K562 (cell line): Measurements from ENCODE around the gene TERC. TPM values are rescaled to one million over a fixed set of nuclear protein-coding genes. Genes with fewer than 3 reads are reported as not detected.

ENCODE experiments used
- ARHGAP35 ChIP-seq: fragments of 450-650 bp; IDR thresholded peaks from 2 replicates; pipeline ENCODE4 v1.6.1; 2018; ENCODE audit not compliant: partially characterized antibody
- E2F6 ChIP-seq, 2 experiments: IDR thresholded peaks; 2 replicates each; pipeline ENCODE4 v1.6.1; 2011; ENCODE audit warnings: borderline replicate concordance in 1 of 2, control low read depth in 1 of 2, low read depth in 1 of 2, low read length in 1 of 2, mild to moderate bottlenecking in 1 of 2, mixed read lengths in 1 of 2, moderate library complexity in 1 of 2; ENCODE audit not compliant: insufficient read depth in 1 of 2, insufficient read length in 1 of 2, poor library complexity in 1 of 2, severe bottlenecking in 1 of 2; ENCODE audit errors: extremely low read depth in 1 of 2
- HSF4 ChIP-seq: fragments of 250-450 bp; sonication (Bioruptor Pico); IDR thresholded peaks from 2 replicates; pipeline ENCODE4 v2.1.2; 2022; ENCODE audit warnings: mild to moderate bottlenecking, moderate library complexity, borderline replicate concordance
- IFI16 ChIP-seq: fragments of 250-450 bp; sonication (Bioruptor Pico); IDR thresholded peaks from 2 replicates; pipeline ENCODE4 v2.1.2; 2022; ENCODE audit warnings: mild to moderate bottlenecking, inconsistent platforms
- JUND ChIP-seq, 2 experiments: IDR thresholded peaks; 2 replicates in 1 of 2; 3 replicates in 1 of 2; pipeline ENCODE4 v1.6.1; 2011; ENCODE audit warnings: borderline replicate concordance in 2 of 2, low read depth in 2 of 2, low read length in 2 of 2, improper control_type of control experiment in 1 of 2, missing biosample characterization in 1 of 2, missing genetic modification characterization in 1 of 2, missing genetic modification reagents in 1 of 2
- KAT2B ChIP-seq: IDR thresholded peaks from one replicate; pipeline ENCODE4 v1.6.1; 2012; ENCODE audit warnings: low read depth, mild to moderate bottlenecking, control low read depth, inconsistent platforms, low read length, moderate library complexity
- MCM3 ChIP-seq: fragments of 450-650 bp; IDR thresholded peaks from 2 replicates; pipeline ENCODE4 v1.6.1; 2016
- MTA3 ChIP-seq: fragments of 450-650 bp; formaldehyde crosslinking; IDR thresholded peaks from 2 replicates; pipeline ENCODE4 v1.6.1; 2017; ENCODE audit warnings: mild to moderate bottlenecking, borderline replicate concordance
- MTF1 ChIP-seq: fragments of 250-450 bp; sonication (Bioruptor Pico); IDR thresholded peaks from 2 replicates; pipeline ENCODE4 v1.9.0; 2021; ENCODE audit warnings: moderate library complexity, mild to moderate bottlenecking, inconsistent platforms, borderline replicate concordance
- PTBP1 ChIP-seq: fragments of 200-400 bp; formaldehyde crosslinking; IDR thresholded peaks from 2 replicates; pipeline ENCODE4 v1.6.1; 2017; ENCODE audit warnings: low read depth, low read length
- RB1 ChIP-seq: fragments of 450-650 bp; IDR thresholded peaks from 2 replicates; pipeline ENCODE4 v1.6.1; 2017; ENCODE audit warnings: low read depth, mild to moderate bottlenecking
- RBM25 ChIP-seq: fragments of 200-400 bp; formaldehyde crosslinking; IDR thresholded peaks from 2 replicates; pipeline ENCODE4 v1.6.1; 2018; ENCODE audit warnings: low read length, low read depth, moderate library complexity; ENCODE audit not compliant: severe bottlenecking
- RUNX1 ChIP-seq: sonication (generic); IDR thresholded peaks from 2 replicates; pipeline ENCODE4 v1.6.1; 2016; ENCODE audit warnings: antibody characterized with exemption, low read depth
- TFE3 ChIP-seq: fragments of 450-650 bp; formaldehyde crosslinking; IDR thresholded peaks from 2 replicates; pipeline ENCODE4 v1.4.0; 2020; ENCODE audit warnings: mild to moderate bottlenecking, mixed read lengths
- THRB ChIP-seq: fragments of 450-650 bp; formaldehyde crosslinking; conservative IDR thresholded peaks from 2 replicates; pipeline ENCODE4 v1.4.0; 2022; ENCODE audit warnings: mild to moderate bottlenecking, missing genetic modification characterization
- ZBTB26 ChIP-seq: fragments of 450-650 bp; formaldehyde crosslinking; IDR thresholded peaks from 2 replicates; pipeline ENCODE4 v1.4.0; 2022; ENCODE audit warnings: missing genetic modification characterization
- ZNF12 ChIP-seq: sonication (generic); formaldehyde crosslinking; IDR thresholded peaks from 2 replicates; pipeline ENCODE4 v1.4.0; 2020; ENCODE audit warnings: mild to moderate bottlenecking, missing genetic modification reagents
- ZNF121 ChIP-seq: sonication (generic); formaldehyde crosslinking; conservative IDR thresholded peaks from 2 replicates; pipeline ENCODE4 v1.8.0; 2022; ENCODE audit warnings: missing genetic modification reagents
- ZNF274 ChIP-seq: IDR thresholded peaks from 2 replicates; pipeline ENCODE4 v1.6.1; 2011; ENCODE audit warnings: low read depth, mild to moderate bottlenecking, low read length, moderate library complexity, borderline replicate concordance
- ZNF316 ChIP-seq: fragments of 450-650 bp; IDR thresholded peaks from 2 replicates; pipeline ENCODE4 v1.6.1; 2016
- ZNF347 ChIP-seq: fragments of 450-650 bp; formaldehyde crosslinking; IDR thresholded peaks from 2 replicates; pipeline ENCODE4 v1.4.0; 2020; ENCODE audit warnings: low read depth, mild to moderate bottlenecking, moderate library complexity
- ZNF449 ChIP-seq: fragments of 250-450 bp; sonication (Bioruptor Pico); IDR thresholded peaks from 2 replicates; pipeline ENCODE4 v1.8.0; 2022; ENCODE audit warnings: moderate library complexity, mild to moderate bottlenecking, inconsistent platforms
- polyA plus RNA-seq, 8 experiments: library from polyadenylated mRNA; depleted of rRNA in 4 of 8; stranded (reverse) in 5 of 8; unstranded in 3 of 8; fragments of >200 nt; fragmentation: Nextera tagmentation in 2 of 8; fragmentation: Illumina TruSeq in 1 of 8; extraction: Ambion mirVana in 2 of 8; extraction: Trizol in 1 of 8; gene quantifications; 2 replicates each; pipeline versions ENCODE4 v1.2.1 to v1.2.3, GENCODE V29; 2011 to 2014; ENCODE audit warnings: inconsistent platforms in 1 of 8, missing spikeins in 1 of 8
- total RNA-seq, 7 experiments: library from RNA; depleted of rRNA in 6 of 7; stranded (reverse); fragments of >200 nt in 6 of 7; fragmentation: Illumina TruSeq in 2 of 7; extraction: Trizol in 2 of 7; gene quantifications; 2 replicates each; pipeline versions ENCODE4 v1.2.1 to v1.2.3, GENCODE V29; 2011 to 2021; ENCODE audit warnings: low replicate concordance in 1 of 7

TERC gene
- total and polyA plus RNA-seq, 9 of the 15 experiments (the other 6 are each of a cell fraction or from before 2014, with no cell fraction given) = 0.77 to 234 (median 27.9) TPM; not detected in 3

- TF ChIP-seq E2F6 (IDR thresholded peaks at IDR 0.05; ENCODE audit: borderline replicate concordance in 1 of 2, extremely low read depth in 1 of 2, insufficient read depth in 1 of 2, insufficient read length in 1 of 2, low read depth in 1 of 2, low read length in 1 of 2, poor library complexity in 1 of 2, severe bottlenecking in 1 of 2) = peak; percentile 22 to 67
- no peak for TF ChIP-seq ZNF316
- TF ChIP-seq PTBP1 = no peak
- no peak for TF ChIP-seq ARHGAP35
- TF ChIP-seq TFE3 = peak; percentile 15; the same call in 1 of the 2 replicates
- TF ChIP-seq HSF4 = no peak
- no peak for TF ChIP-seq MCM3
- no peak for TF ChIP-seq IFI16 (CRISPR knock-in tag)
- no peak for TF ChIP-seq ZNF274
- TF ChIP-seq RUNX1 = no peak
- TF ChIP-seq ZNF12 (CRISPR knock-in tag) = no peak
- TF ChIP-seq ZBTB26 (CRISPR knock-in tag) = no peak
- TF ChIP-seq MTA3 = no peak
- no peak for TF ChIP-seq MTF1 (CRISPR knock-in tag)
- TF ChIP-seq RB1 = no peak
- TF ChIP-seq ZNF347 = no peak
- TF ChIP-seq JUND (IDR thresholded peaks at IDR 0.05; ENCODE audit: borderline replicate concordance, low read depth, low read length) = peak; percentile 98
- peak; percentile 95; the same call in 2 of the 3 replicates for TF ChIP-seq JUND (tag; IDR thresholded peaks at IDR 0.05; ENCODE audit: borderline replicate concordance, low read depth, low read length)
- no peak for TF ChIP-seq ZNF121 (CRISPR knock-in tag)
- TF ChIP-seq KAT2B = no peak
- TF ChIP-seq THRB = no peak
- TF ChIP-seq ZNF449 = no peak
- TF ChIP-seq RBM25 = no peak
Observed at GRCh38 chr3:169760479-169760878, 4.4 kb downstream of the TERC start (continued).
